Esophagus squamous epithelium (tissue), 5 donors: Measurements from ENCODE around the gene OGFR. TPM values are rescaled to one million over a fixed set of nuclear protein-coding genes. Genes with fewer than 3 reads are reported as not detected.

Experiments used
- DNase-seq: peaks from one replicate; lab custom pipeline; 2025; lab: John Stamatoyannopoulos, UW
- H3K27ac ChIP-seq, 4 donors: fragments of 200-600 bp; sonication (generic); one replicate each; pipeline ENCODE4 v1.5.1; 2016 to 2019; ENCODE audit warnings: mild to moderate bottlenecking in 1 of 4
- H3K27me3 ChIP-seq, 4 donors: fragments of 200-600 bp; sonication (generic); 1 replicate in 3 of 4; 2 replicates in 1 of 4; pipeline versions ENCODE4 v1.5.1 to v1.6.0; 2017 to 2021; ENCODE audit warnings: antibody characterized with exemption in 1 of 4
- H3K36me3 ChIP-seq, 3 donors: fragments of 200-600 bp; sonication (generic); one replicate each; pipeline ENCODE4 v1.5.1; 2016 to 2019
- H3K4me1 ChIP-seq, 3 donors: fragments of 200-600 bp; sonication (generic); one replicate each; pipeline ENCODE4 v1.5.1; 2017 to 2019
- H3K4me3 ChIP-seq, 4 donors: fragments of 200-600 bp; sonication (generic); 1 replicate in 3 of 4; 2 replicates in 1 of 4; pipeline ENCODE4 v1.5.1; 2016 to 2019; ENCODE audit warnings: mild to moderate bottlenecking in 2 of 4, moderate library complexity in 1 of 4
- H3K9me3 ChIP-seq, 3 donors: fragments of 200-600 bp; sonication (generic); one replicate each; pipeline ENCODE4 v1.5.1; 2016 to 2019
- CTCF ChIP-seq, 6 experiments: fragments of 450-650 bp in 4 of 6; fragments of 200-600 bp in 2 of 6; sonication (generic) in 2 of 6; IDR thresholded peaks; one replicate each; pipeline ENCODE4 v1.5.1; 2016 to 2019; ENCODE audit warnings: antibody characterized with exemption in 6 of 6, mild to moderate bottlenecking in 4 of 6, moderate library complexity in 4 of 6
- POLR2A ChIP-seq, 4 donors: fragments of 450-650 bp; IDR thresholded peaks; one replicate each; pipeline ENCODE4 v1.6.1; 2017; ENCODE audit warnings: antibody characterized with exemption in 4 of 4, mild to moderate bottlenecking in 4 of 4, moderate library complexity in 3 of 4
- WGBS, 2 donors: methylation state at CpG; one replicate each; pipeline ENCODE4 v1.1.5; 2018; 5-methylcytosine and 5-hydroxymethylcytosine counted together
- intact Hi-C: fragments of 100-400 bp; cut with DNase I; formaldehyde crosslinking; loops from one replicate; pipeline ENCODE4 v1.15.0; 2022
- total RNA-seq, 4 donors: library from RNA; depleted of rRNA; stranded (reverse); fragments of >200 nt; gene quantifications; one replicate each; pipeline ENCODE4 v1.1.0, GENCODE V29; 2016
- donor health status: DM: yes; HTN: yes; CAD: no.

The OGFR gene
- total RNA-seq, 4 donors from 2014 or later, result 19.1 to 41.4 (median 27.3) TPM

- WGBS, 2 donors, result 62 to 81% methylated on average over 9 of the region's 24 CpGs
- no peak for DNase-seq
- H3K9me3 ChIP-seq, result no peaks in the 10 kb centered on the region
- H3K4me3 ChIP-seq, result no peak overlapping the region
- H3K4me1 ChIP-seq, result peaks cover 0 to 22% (median 9%) of the 10 kb centered on the region in 3 donors
- H3K27me3 ChIP-seq, result peaks cover 0 to 79% (median 2%) of the 10 kb centered on the region in 4 donors
- intact Hi-C loops, result no loop called here
- H3K27ac ChIP-seq, result no peak overlapping the region
- no peak for TF ChIP-seq POLR2A (IDR thresholded peaks at IDR 0.05)
- no peaks in the 10 kb centered on the region for H3K36me3 ChIP-seq
These were observed 25.8 kb upstream of the OGFR start for GRCh38 chr20:62778601-62779416.

- Histone ChIP-seq H3K27me3 (peaks cover 0 to 79% (median 2%) of the 10 kb centered on the region in 4 donors), H3K4me3 (no peak overlapping the region), H3K27ac (no peak overlapping the region), H3K9me3 (no peaks in the 10 kb centered on the region), H3K4me1 (peaks cover 0 to 16% (median 5%) of the 10 kb centered on the region in 3 donors), H3K36me3 (no peaks in the 10 kb centered on the region)
- intact Hi-C loops, result no loop called here
- no peak for DNase-seq
- TF ChIP-seq POLR2A (IDR thresholded peaks at IDR 0.05) (no peak), CTCF (IDR thresholded peaks at IDR 0.05) (no peak)
- WGBS, 2 donors, result 73 to 76% methylated on average over 6 of the region's 7 CpGs
These were observed 25.3 kb upstream of the OGFR start for GRCh38 chr20:62779417-62779685.

GRCh38 chr20:62780204-62780603 is 24.4 kb upstream of the OGFR start:
- no peak overlapping the region for H3K27ac ChIP-seq
- peaks cover 0 to 77% (median 2%) of the 10 kb centered on the region in 4 donors for H3K27me3 ChIP-seq
- no peaks in the 10 kb centered on the region for H3K36me3 ChIP-seq
- no peak for TF ChIP-seq POLR2A (IDR thresholded peaks at IDR 0.05)
- no peak for TF ChIP-seq CTCF (IDR thresholded peaks at IDR 0.05)
- WGBS, 2 donors, result 53 to 55% methylated on average over 10 to 15 of the region's 20 CpGs
- H3K4me1 ChIP-seq, result peaks cover 0 to 9% (median 5%) of the 10 kb centered on the region in 3 donors
- no peaks in the 10 kb centered on the region for H3K9me3 ChIP-seq
- no peak overlapping the region for H3K4me3 ChIP-seq
- DNase-seq, result no peak
- intact Hi-C loops, result loop anchor here (10.0 kb wide), 1 partner anchor 285 kb away; no protein-coding TSS in a partner anchor

- Histone ChIP-seq H3K9me3 (no peaks in the 10 kb centered on the region), H3K27me3 (peaks cover 0 to 77% (median 2%) of the 10 kb centered on the region in 4 donors), H3K27ac (no peak overlapping the region), H3K36me3 (no peaks in the 10 kb centered on the region), H3K4me1 (peaks cover 0 to 9% (median 5%) of the 10 kb centered on the region in 3 donors), H3K4me3 (no peak overlapping the region)
- intact Hi-C loops, result loop anchor here (10.0 kb wide), 1 partner anchor 286 kb away; no protein-coding TSS in a partner anchor
- 65 to 95% methylated on average over 3 to 5 of the region's 17 CpGs for WGBS, 2 donors
- no peak for DNase-seq
- TF ChIP-seq CTCF (IDR thresholded peaks at IDR 0.05), result no peak
- TF ChIP-seq POLR2A (IDR thresholded peaks at IDR 0.05), result no peak
These were observed 23.9 kb upstream of the OGFR start for GRCh38 chr20:62780696-62781095.

- no peak overlapping the region for H3K27ac ChIP-seq
- no peaks in the 10 kb centered on the region for H3K4me1 ChIP-seq
- no peaks in the 10 kb centered on the region for H3K36me3 ChIP-seq
- H3K9me3 ChIP-seq, result no peaks in the 10 kb centered on the region
- no peak for TF ChIP-seq POLR2A (IDR thresholded peaks at IDR 0.05)
- TF ChIP-seq CTCF (IDR thresholded peaks at IDR 0.05), result no peak
- peaks cover 0 to 77% (median 2%) of the 10 kb centered on the region in 4 donors for H3K27me3 ChIP-seq
- 76 to 81% methylated on average over 13 to 14 of the region's 18 CpGs for WGBS, 2 donors
- DNase-seq, result no peak
- H3K4me3 ChIP-seq, result no peak overlapping the region
- intact Hi-C loops, result loop anchor here (10.0 kb wide), 1 partner anchor 288 kb away; no protein-coding TSS in a partner anchor
These were observed 22.3 kb upstream of the OGFR start for GRCh38 chr20:62782149-62782892.
